Common myeloid progenitor, CD34-positive (primary cell): ENCODE results near the gene FLNA.
"Not testable (repeated sequence)": the region's sequence is repeated elsewhere in the genome, so short reads cannot be mapped to it uniquely, and the experiment has no call there.

Experiments used
- CTCF ChIA-PET: fragments of 350-600 bp; sonication (Branson Sonifier 250); formaldehyde crosslinking; loops from one replicate; lab custom pipeline; 2021; ENCODE audit warnings: antibody characterized with exemption; lab: Charles Lee
- POLR2A ChIA-PET: fragments of 350-600 bp; sonication (Branson Sonifier 250); formaldehyde crosslinking; loops from one replicate; lab custom pipeline; 2021; ENCODE audit warnings: antibody characterized with exemption; lab: Charles Lee
- DNase-seq, 3 donors: peaks; one replicate each; pipeline versions ENCODE4 v3.0.0 to v3.0.0-alpha.2; 2013
- H3K27ac ChIP-seq, 2 experiments: 1 replicate in 1 of 2; 2 replicates in 1 of 2; pipeline ENCODE4 v1.7.0; 2013; ENCODE audit warnings: inconsistent platforms in 2 of 2, low read length in 2 of 2, mild to moderate bottlenecking in 2 of 2, low read depth in 1 of 2, moderate library complexity in 1 of 2; ENCODE audit not compliant: severe bottlenecking in 2 of 2, insufficient read depth in 1 of 2, poor library complexity in 1 of 2
- H3K27me3 ChIP-seq, 5 experiments: replicated peaks in 2 of 5; 1 replicate in 3 of 5; 2 replicates in 2 of 5; pipeline versions ENCODE4 v1.6.1 to v1.7.0; 2013; ENCODE audit warnings: low read length in 4 of 5, mild to moderate bottlenecking in 2 of 5, moderate library complexity in 2 of 5, inconsistent platforms in 1 of 5; ENCODE audit not compliant: insufficient read depth in 5 of 5, control insufficient read depth in 4 of 5
- H3K36me3 ChIP-seq, 4 experiments: 1 replicate in 2 of 4; 2 replicates in 2 of 4; pipeline versions ENCODE4 v1.6.1 to v1.7.0; 2013; ENCODE audit warnings: low read length in 3 of 4, control low read depth in 1 of 4, mild to moderate bottlenecking in 1 of 4; ENCODE audit not compliant: control insufficient read depth in 4 of 4, insufficient read depth in 4 of 4
- H3K4me1 ChIP-seq, 4 experiments: 1 replicate in 3 of 4; 2 replicates in 1 of 4; pipeline versions ENCODE4 v1.6.1 to v1.7.1; 2013; ENCODE audit warnings: low read length in 3 of 4, mild to moderate bottlenecking in 3 of 4, control low read depth in 1 of 4, inconsistent platforms in 1 of 4, moderate library complexity in 1 of 4; ENCODE audit not compliant: control insufficient read depth in 4 of 4, insufficient read depth in 4 of 4; ENCODE audit errors: control extremely low read depth in 1 of 4
- H3K4me3 ChIP-seq, 7 experiments: 1 replicate in 4 of 7; 2 replicates in 3 of 7; pipeline versions ENCODE4 v1.5.1 to v1.7.0; 2013; ENCODE audit warnings: mild to moderate bottlenecking in 7 of 7, low read length in 6 of 7, moderate library complexity in 6 of 7, inconsistent platforms in 2 of 7, low read depth in 2 of 7, control low read depth in 1 of 7; ENCODE audit not compliant: insufficient read depth in 4 of 7, control insufficient read depth in 1 of 7; ENCODE audit errors: extremely low read depth in 1 of 7
- H3K9me3 ChIP-seq, 5 experiments: 1 replicate in 4 of 5; 2 replicates in 1 of 5; pipeline versions ENCODE4 v1.6.1 to v1.7.1; 2013; ENCODE audit warnings: low read length in 4 of 5, mild to moderate bottlenecking in 2 of 5, inconsistent platforms in 1 of 5, low read depth in 1 of 5, moderate library complexity in 1 of 5; ENCODE audit not compliant: control insufficient read depth in 4 of 5, insufficient read depth in 2 of 5; ENCODE audit errors: control extremely low read depth in 1 of 5
- WGBS: methylation state at CpG from one replicate; pipeline ENCODE4 v1.1.5; 2013; ENCODE audit not compliant: insufficient coverage; 5-methylcytosine and 5-hydroxymethylcytosine counted together

The FLNA gene

GRCh38 chrX:154341399-154342298 is 32.8 kb downstream of the FLNA start:
- POLR2A ChIA-PET, H3K27ac ChIP-seq, H3K4me3 ChIP-seq: not testable (repeated sequence)

GRCh38 chrX:154334496-154334895 is 39.9 kb downstream of the FLNA start:
- H3K4me3 ChIP-seq = no peak overlapping the region
- 94% methylated on average over 3 of the region's 10 CpGs for WGBS
- CTCF ChIA-PET = no interaction called here
- POLR2A ChIA-PET = no interaction called here
- peaks cover 0 to 11% (median 0%) of the 10 kb centered on the region in 5 experiments for H3K27me3 ChIP-seq
- no peaks in the 10 kb centered on the region for H3K36me3 ChIP-seq
- no peak overlapping the region for H3K27ac ChIP-seq
- DNase-seq = no peak
- no peaks in the 10 kb centered on the region for H3K9me3 ChIP-seq
- H3K4me1 ChIP-seq = peaks cover 0 to 4% (median 2%) of the 10 kb centered on the region in 4 experiments

More at GRCh38 chrX:154341399-154342298, 32.8 kb downstream of the FLNA start:
- H3K4me1 ChIP-seq, DNase-seq, H3K36me3 ChIP-seq, H3K9me3 ChIP-seq, H3K27me3 ChIP-seq, CTCF ChIA-PET: not testable (repeated sequence)
- no CpG with 5 or more reads among the region's 115 CpGs for WGBS

DNA sequence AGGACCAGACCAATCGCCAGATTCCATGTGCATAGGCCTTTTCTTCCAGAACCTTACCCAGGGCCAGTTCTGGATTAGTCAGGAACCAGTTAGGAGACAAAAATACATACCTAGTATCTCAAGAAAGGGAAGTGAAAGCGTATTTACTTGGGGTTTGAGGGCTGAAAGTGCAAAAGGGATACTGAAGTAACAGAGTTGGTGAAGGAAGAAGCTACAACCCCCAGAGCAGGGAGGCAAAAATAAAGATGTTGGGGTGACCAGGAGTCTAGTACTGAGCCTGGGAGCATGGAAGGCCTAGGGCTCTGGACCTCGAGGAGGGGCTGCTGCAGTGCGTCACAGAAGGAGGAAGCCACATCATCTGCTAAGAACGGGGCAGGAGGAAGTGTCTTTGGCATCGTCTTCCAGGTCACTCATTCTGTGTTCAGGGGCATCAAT is 40.6 kb downstream of the FLNA start:
- WGBS = 60% methylated on average over 4 of the region's 6 CpGs
- Histone ChIP-seq H3K36me3 (no peaks in the 10 kb centered on the region), H3K27ac (no peak overlapping the region), H3K27me3 (peaks cover 0 to 12% (median 0%) of the 10 kb centered on the region in 5 experiments), H3K4me1 (peaks cover 0 to 4% (median 2%) of the 10 kb centered on the region in 4 experiments), H3K4me3 (no peak overlapping the region), H3K9me3 (no peaks in the 10 kb centered on the region)
- ChIA-PET POLR2A (no interaction called here), CTCF (no interaction called here)
- peak in 2 of 3 donors; percentile 34 to 46 for DNase-seq

- DNase-seq = no peak
- 91% methylated on average over 8 of the region's 9 CpGs for WGBS
- ChIA-PET POLR2A (no interaction called here), CTCF (no interaction called here)
- no peaks in the 10 kb centered on the region for H3K9me3 ChIP-seq
- no peaks in the 10 kb centered on the region for H3K36me3 ChIP-seq
- H3K4me1 ChIP-seq = peaks cover 0 to 4% (median 2%) of the 10 kb centered on the region in 4 experiments
- H3K27me3 ChIP-seq = peaks cover 0 to 13% (median 0%) of the 10 kb centered on the region in 5 experiments
- H3K4me3 ChIP-seq = no peak overlapping the region
- H3K27ac ChIP-seq = no peak overlapping the region
Measured at GRCh38 chrX:154333116-154333515, 41.3 kb downstream of the FLNA start.

DNA sequence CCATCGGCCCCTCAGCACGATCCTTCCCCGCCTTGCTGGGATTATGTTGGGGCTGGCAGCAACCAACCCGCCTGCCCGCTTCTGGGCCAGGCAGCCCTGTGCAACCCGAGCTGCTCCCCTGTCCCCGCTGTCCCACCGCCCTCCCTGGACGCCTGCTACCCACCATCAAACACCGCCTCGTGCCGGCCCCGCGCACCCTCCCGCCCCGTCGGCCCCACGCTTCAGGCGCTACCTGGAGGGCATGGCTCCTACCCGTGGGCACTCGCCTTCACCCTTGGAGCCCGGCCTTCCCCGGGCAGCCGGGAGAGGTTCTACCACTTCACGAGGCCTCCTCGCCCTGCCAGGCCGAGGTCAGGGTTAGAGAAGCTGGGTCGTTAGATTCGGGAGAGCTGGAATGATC is 41.9 kb downstream of the FLNA start:
- Histone ChIP-seq H3K9me3 (no peaks in the 10 kb centered on the region), H3K4me3 (no peak overlapping the region), H3K4me1 (peaks cover 0 to 4% (median 2%) of the 10 kb centered on the region in 4 experiments), H3K36me3 (no peaks in the 10 kb centered on the region), H3K27ac (no peak overlapping the region), H3K27me3 (peaks cover 0 to 17% (median 0%) of the 10 kb centered on the region in 5 experiments)
- POLR2A ChIA-PET = no interaction called here
- 91% methylated on average over 20 of the region's 29 CpGs for WGBS
- no peak for DNase-seq
- CTCF ChIA-PET = no interaction called here

- no peak overlapping the region for H3K27ac ChIP-seq
- ChIA-PET POLR2A (no interaction called here), CTCF (interaction anchor here (1.9 kb wide), 1 partner anchor 15 kb away, joined by 5 read pairs; no protein-coding TSS in a partner anchor)
- H3K4me3 ChIP-seq = no peak overlapping the region
- H3K36me3 ChIP-seq = no peaks in the 10 kb centered on the region
- peaks cover 0 to 9% (median 3%) of the 10 kb centered on the region in 4 experiments for H3K4me1 ChIP-seq
- DNase-seq = no peak
- WGBS = 88% methylated on average over 9 of the region's 10 CpGs
- peaks cover 0 to 25% (median 0%) of the 10 kb centered on the region in 5 experiments for H3K27me3 ChIP-seq
- no peaks in the 10 kb centered on the region for H3K9me3 ChIP-seq
Measured at GRCh38 chrX:154329294-154329693, 45.1 kb downstream of the FLNA start.

DNA sequence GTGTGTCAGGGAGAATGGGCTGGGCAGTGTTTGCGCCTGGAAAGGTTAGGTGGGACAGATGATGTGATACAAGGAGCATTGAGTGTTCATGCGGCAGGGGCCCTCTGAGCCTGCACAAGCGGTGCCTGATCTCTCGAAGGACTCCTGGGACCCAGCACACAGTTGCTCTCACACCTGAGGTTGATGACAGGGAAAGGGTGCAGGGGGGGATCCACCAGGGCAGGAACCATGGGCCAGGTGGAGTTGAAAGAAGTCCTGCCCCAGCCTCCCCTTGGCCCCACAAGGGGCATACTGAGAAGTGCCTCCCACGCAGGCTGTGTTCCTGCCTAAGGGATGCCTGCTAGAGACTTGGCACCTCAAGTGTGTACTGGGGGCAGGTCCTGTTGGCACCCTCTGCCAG is 45.8 kb downstream of the FLNA start:
- no peaks in the 10 kb centered on the region for H3K9me3 ChIP-seq
- H3K4me3 ChIP-seq = no peak overlapping the region
- ChIA-PET CTCF (no interaction called here), POLR2A (no interaction called here)
- peaks cover 0 to 6% (median 2%) of the 10 kb centered on the region in 4 experiments for H3K4me1 ChIP-seq
- no peak for DNase-seq
- H3K36me3 ChIP-seq = no peaks in the 10 kb centered on the region
- no peak overlapping the region for H3K27ac ChIP-seq
- H3K27me3 ChIP-seq = peaks cover 0 to 30% (median 0%) of the 10 kb centered on the region in 5 experiments
- 91% methylated on average over 5 of the region's 5 CpGs for WGBS
